ENCODE data around the gene GSX1. TPM values are rescaled to one million over a fixed set of nuclear protein-coding genes. Genes with fewer than 3 reads are reported as not detected.
A peak's percentile ranks its signal among the peaks of the same experiment; 100 is the strongest.

Gene GSX1
- total and polyA plus RNA-seq, 2 experiments from 2014 or later = not detected

DNA sequence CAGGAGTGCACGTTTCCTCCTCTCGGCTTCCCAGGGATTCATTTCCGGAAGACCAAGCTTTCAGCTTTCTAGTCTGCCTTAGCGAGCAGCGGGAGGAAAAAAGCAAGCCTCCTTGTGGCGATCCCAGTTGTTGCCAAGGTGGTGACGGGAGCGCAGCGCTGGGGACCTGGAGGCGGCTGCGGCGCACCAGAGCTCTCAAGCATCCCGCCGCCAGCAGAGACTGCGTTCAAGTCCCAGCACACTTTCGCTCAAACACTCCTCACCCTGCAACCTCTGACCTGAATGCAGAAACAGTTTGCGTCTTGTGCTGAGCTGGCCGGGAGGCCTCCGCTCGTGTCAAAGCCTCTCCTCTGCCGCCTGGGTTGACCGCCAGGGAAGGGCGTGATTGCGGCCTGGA lies 4.9 kb downstream of the GSX1 start:
- WGBS (ENCODE audit: low lambda C conversion rate, missing lambda C conversion rate) = 2% methylated on average over 24 of the region's 24 CpGs
- H3K27ac ChIP-seq = no peak overlapping the region
- H3K4me2 ChIP-seq = peak overlapping the region; percentile 69
- no peaks in the 10 kb centered on the region for H3K79me2 ChIP-seq
- H3K27me3 ChIP-seq = peaks cover 92% of the 10 kb centered on the region
- no peaks in the 10 kb centered on the region for H3K9me3 ChIP-seq (ENCODE audit: low read depth)
- no peaks in the 10 kb centered on the region for H3K4me1 ChIP-seq (ENCODE audit: insufficient read depth)
- H3K9me2 ChIP-seq (replicated peaks; ENCODE audit: insufficient read depth) = no peaks in the 10 kb centered on the region
- TF ChIP-seq CTCF (IDR thresholded peaks at IDR 0.05; ENCODE audit: poor library complexity) (peak; percentile 32), EZH2 (IDR thresholded peaks at IDR 0.05; ENCODE audit: borderline replicate concordance) (peak; percentile 17), EZH2phosphoT487 (IDR thresholded peaks at IDR 0.05; ENCODE audit: low read depth, severe bottlenecking, unreplicated experiment) (no peak)
- no peaks in the 10 kb centered on the region for H4K20me1 ChIP-seq (ENCODE audit: insufficient read depth, poor library complexity, severe bottlenecking)
- no peak overlapping the region for H3K4me3 ChIP-seq
- peak; percentile 66 for DNase-seq (ENCODE audit: low spot score)
- H3K36me3 ChIP-seq (replicated peaks; ENCODE audit: insufficient read depth, low read depth) = no peaks in the 10 kb centered on the region
- no peak overlapping the region for H2AFZ ChIP-seq

DNA sequence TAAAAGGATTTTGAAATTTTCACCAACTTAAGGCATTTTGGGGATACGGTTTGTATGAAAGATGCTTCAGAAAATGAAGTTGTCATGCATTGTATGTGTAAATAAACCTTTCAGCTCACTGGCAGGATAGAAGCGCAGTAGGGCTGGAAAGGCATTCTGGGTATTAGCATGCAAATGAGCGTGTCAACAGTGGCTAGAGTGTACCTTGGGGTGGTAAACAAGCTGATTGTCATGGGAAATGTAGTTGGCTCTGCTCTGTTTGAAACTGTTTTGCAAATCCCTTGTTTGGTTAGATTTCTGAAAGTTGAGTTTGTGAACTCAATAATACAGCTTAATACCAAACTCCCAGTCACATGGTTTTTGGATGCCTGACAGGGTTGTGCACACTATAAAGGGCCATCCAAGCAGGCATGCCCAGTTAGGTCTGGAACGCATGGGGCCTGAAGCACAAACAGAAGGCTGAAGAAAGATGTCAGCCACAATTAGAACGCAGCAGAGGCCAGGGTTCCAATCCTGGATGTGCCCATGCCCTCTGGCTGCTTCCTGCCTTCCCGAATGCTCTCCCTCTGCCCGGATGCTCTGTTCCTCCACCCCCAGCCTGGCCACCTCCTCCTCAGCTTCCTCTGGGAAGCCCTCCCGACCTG lies 14.6 kb downstream of the GSX1 start:
- H3K36me3 ChIP-seq (replicated peaks; ENCODE audit: insufficient read depth, low read depth) = no peaks in the 10 kb centered on the region
- H3K9me3 ChIP-seq (ENCODE audit: low read depth) = no peaks in the 10 kb centered on the region
- H3K4me2 ChIP-seq = no peak overlapping the region
- no peaks in the 10 kb centered on the region for H4K20me1 ChIP-seq (ENCODE audit: insufficient read depth, poor library complexity, severe bottlenecking)
- no peak overlapping the region for H2AFZ ChIP-seq
- H3K4me1 ChIP-seq (ENCODE audit: insufficient read depth) = no peaks in the 10 kb centered on the region
- WGBS (ENCODE audit: low lambda C conversion rate, missing lambda C conversion rate) = 38% methylated on average over 6 of the region's 8 CpGs
- no peak overlapping the region for H3K4me3 ChIP-seq
- H3K27me3 ChIP-seq = peaks cover 77% of the 10 kb centered on the region
- no peak for DNase-seq (ENCODE audit: low spot score)
- no peak overlapping the region for H3K27ac ChIP-seq
- TF ChIP-seq EZH2 (IDR thresholded peaks at IDR 0.05; ENCODE audit: borderline replicate concordance) = no peak
- TF ChIP-seq CTCF (IDR thresholded peaks at IDR 0.05; ENCODE audit: poor library complexity) = no peak
- TF ChIP-seq EZH2phosphoT487 (IDR thresholded peaks at IDR 0.05; ENCODE audit: low read depth, severe bottlenecking, unreplicated experiment) = no peak
- H3K9me2 ChIP-seq (replicated peaks; ENCODE audit: insufficient read depth) = no peaks in the 10 kb centered on the region
- H3K79me2 ChIP-seq = no peaks in the 10 kb centered on the region

DNA sequence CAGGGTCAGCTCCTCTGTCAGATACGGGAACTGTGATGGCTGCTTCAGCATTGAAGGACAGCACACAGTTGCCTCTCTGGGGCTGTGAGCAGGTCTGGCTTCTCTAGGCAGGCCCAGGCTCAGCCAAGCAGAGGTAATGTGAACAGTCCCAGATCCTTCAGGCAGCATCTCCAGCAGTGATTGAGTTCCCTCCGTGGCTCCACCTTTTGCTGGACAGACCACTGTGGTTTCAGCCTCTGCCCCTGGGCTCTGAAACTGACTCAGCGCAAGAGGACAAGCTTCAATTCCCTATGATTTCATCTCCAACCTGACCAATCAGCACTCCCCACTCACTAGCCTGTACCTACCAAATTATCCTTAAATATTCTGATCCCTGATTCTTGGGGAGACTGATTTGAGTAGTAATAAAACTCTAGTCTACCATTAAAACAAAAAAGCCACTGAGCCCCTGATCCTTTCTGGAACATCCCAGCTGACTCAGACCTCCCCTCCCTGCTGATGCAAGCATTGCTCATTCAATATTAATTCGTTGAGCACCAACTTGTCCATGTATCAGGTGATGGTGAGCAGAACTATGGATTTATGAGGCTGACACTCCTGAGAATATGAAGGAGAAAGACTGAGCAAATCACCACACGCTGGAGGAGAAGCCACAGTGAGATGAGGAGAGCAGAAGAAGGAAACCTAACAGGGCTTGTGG lies 16.7 kb downstream of the GSX1 start:
- Histone ChIP-seq H3K36me3 (replicated peaks; ENCODE audit: insufficient read depth, low read depth) (no peaks in the 10 kb centered on the region), H3K9me3 (ENCODE audit: low read depth) (no peaks in the 10 kb centered on the region), H3K4me2 (no peak overlapping the region), H3K4me3 (no peak overlapping the region), H4K20me1 (ENCODE audit: insufficient read depth, poor library complexity, severe bottlenecking) (no peaks in the 10 kb centered on the region), H3K79me2 (no peaks in the 10 kb centered on the region), H3K4me1 (ENCODE audit: insufficient read depth) (no peaks in the 10 kb centered on the region), H2AFZ (no peak overlapping the region), H3K27ac (no peak overlapping the region), H3K9me2 (replicated peaks; ENCODE audit: insufficient read depth) (no peaks in the 10 kb centered on the region), H3K27me3 (peaks cover 59% of the 10 kb centered on the region)
- TF ChIP-seq CTCF (IDR thresholded peaks at IDR 0.05; ENCODE audit: poor library complexity) (no peak), EZH2phosphoT487 (IDR thresholded peaks at IDR 0.05; ENCODE audit: low read depth, severe bottlenecking, unreplicated experiment) (no peak), EZH2 (IDR thresholded peaks at IDR 0.05; ENCODE audit: borderline replicate concordance) (no peak)
- 71% methylated on average over 5 of the region's 5 CpGs for WGBS (ENCODE audit: low lambda C conversion rate, missing lambda C conversion rate)
- no peak for DNase-seq (ENCODE audit: low spot score)

Measured in hepatocyte (in vitro differentiated cells).